ENCODE data around the gene CACNG1.

GRCh38 chr17:67011527-67012175 lies 32.7 kb upstream of the CACNG1 start:
- TF ChIP-seq REST (IDR thresholded peaks at IDR 0.05; ENCODE audit: borderline replicate concordance), result no peak
- no peak for TF ChIP-seq CTCF (IDR thresholded peaks at IDR 0.05; ENCODE audit: poor library complexity, severe bottlenecking)

Measured in neural cell (in vitro differentiated cells).